HG03159 (cell line): ENCODE measurements around the gene GBP6.
A peak's percentile ranks its signal among the peaks of the same experiment; 100 is the strongest.
"Not testable (repeated sequence)": the region's sequence is repeated elsewhere in the genome, so short reads cannot be mapped to it uniquely, and the experiment has no call there.

Experiments used
- ATAC-seq: cut with Tn5 transposase; IDR thresholded peaks from one replicate; pipeline ENCODE4 v1.9.1; 2021; ENCODE audit warnings: mild to moderate bottlenecking, moderate library complexity; ENCODE audit not compliant: unreplicated experiment

GBP6 gene, protein sequence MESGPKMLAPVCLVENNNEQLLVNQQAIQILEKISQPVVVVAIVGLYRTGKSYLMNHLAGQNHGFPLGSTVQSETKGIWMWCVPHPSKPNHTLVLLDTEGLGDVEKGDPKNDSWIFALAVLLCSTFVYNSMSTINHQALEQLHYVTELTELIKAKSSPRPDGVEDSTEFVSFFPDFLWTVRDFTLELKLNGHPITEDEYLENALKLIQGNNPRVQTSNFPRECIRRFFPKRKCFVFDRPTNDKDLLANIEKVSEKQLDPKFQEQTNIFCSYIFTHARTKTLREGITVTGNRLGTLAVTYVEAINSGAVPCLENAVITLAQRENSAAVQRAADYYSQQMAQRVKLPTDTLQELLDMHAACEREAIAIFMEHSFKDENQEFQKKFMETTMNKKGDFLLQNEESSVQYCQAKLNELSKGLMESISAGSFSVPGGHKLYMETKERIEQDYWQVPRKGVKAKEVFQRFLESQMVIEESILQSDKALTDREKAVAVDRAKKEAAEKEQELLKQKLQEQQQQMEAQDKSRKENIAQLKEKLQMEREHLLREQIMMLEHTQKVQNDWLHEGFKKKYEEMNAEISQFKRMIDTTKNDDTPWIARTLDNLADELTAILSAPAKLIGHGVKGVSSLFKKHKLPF

GRCh38 chr1:89363638-89364536 lies at the start of gene GBP6:
TSS of gene GBP6 (plus strand) at chr1:89364059. CDS start at chr1:89368552, 4,493 bp downstream.
- ATAC-seq, result no peak

- ATAC-seq, result no peak
Measured at GRCh38 chr1:89322402-89322801, 41.5 kb upstream of the GBP6 start.

GRCh38 chr1:89331890-89332289 lies 32.0 kb upstream of the GBP6 start:
- ATAC-seq, result no peak

DNA sequence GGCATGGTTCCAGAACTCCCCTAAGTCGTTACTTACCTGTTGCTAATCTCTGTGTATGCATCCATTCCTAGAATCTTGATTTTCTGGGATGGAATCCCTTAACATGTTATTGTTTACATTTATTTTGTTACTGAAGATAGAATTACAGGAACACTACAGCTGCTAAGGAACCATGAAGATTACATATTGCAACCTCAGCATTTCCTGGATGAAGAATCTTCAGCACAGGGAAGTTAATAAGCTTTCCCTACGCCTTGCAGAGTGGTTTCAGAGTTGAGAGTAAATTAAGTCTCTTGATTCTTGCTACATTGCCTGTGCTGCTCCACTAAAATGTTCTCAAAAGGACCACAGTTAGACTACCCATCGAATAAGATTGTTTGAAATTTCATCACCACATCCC lies 31.4 kb upstream of the GBP6 start:
- no peak for ATAC-seq

DNA sequence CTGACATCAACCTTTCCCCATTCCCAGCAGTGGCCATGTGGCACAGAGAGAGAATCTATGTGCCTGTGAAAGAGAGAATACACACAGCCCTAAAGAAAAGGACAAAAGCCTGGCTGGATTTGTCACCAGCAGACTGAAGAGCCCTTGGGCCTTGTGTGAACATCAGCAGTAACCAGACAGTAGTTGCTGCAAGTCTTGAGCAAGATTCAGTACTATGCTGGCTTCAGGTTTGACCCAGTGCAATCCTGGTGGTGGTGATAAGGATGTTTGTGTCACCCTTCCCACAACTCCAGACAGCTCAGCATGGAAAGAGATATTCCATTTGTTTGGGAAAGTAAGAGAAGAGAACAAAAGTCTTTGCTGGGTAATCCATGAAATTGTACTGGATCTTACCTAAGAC lies 28.4 kb upstream of the GBP6 start:
- ATAC-seq, result no peak

- ATAC-seq, result no peak
Measured at GRCh38 chr1:89337903-89338302, 26.0 kb upstream of the GBP6 start.

DNA sequence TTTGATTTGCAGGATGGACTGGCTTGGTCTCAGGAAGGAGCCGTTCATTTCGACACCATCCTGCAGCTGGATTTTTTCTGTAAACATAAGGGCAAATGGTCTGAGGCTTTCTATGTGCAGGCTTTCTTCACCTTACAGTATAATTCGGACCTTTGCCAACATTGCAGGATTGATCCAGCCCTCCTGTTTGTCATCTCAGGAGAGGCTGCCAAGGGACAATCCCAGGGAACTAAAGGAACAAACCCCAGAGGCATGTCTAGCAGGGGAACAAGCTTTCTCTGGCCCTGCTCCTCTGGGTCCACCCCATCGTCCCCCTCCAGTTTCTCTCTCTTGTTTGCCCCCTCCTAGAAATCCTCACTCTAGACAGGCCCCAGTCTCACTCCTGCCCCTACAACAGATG lies 24.8 kb upstream of the GBP6 start:
- ATAC-seq, result no peak

DNA sequence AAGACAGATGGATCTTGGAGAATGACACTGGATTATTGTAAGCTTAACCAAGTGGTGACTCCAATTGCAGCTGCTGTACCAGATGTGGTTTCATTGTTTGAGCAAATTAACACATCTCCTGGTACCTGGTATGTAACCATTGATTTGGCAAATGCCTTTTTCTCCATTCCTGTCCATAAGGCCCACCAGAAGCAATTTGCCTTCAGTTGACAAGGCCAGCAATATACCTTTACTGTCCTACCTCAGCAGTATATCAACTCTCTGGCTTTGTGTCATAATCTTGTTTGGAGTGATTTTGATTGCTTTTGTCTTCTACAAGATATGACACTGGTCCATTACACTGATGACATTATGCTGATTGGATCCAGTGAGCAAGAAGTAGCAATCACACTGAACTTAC lies 18.4 kb upstream of the GBP6 start:
- ATAC-seq, result not testable (repeated sequence)

- ATAC-seq, result no peak
Measured at GRCh38 chr1:89347296-89347695, 16.6 kb upstream of the GBP6 start.

DNA sequence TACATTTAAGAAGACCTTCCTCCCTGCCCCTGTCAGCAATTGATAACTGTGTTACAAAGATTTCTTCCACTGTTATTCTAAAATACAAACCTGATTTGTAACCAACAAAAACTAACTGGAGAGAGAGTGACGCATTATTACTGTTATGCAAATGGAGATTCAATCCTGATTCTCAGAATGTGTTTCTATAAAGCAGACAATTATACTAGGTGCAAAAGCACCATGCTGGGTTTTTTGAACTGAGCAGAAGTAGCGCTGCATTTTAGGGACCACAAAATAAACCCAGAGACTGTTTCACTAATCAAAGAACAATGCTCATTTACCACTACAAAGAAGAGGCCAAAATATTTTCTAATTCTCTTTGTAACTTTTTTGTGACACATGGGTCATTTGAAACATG lies 13.6 kb upstream of the GBP6 start:
- ATAC-seq, result no peak

- no peak for ATAC-seq
Measured at GRCh38 chr1:89351597-89352311, 12.1 kb upstream of the GBP6 start.

- no peak for ATAC-seq
Measured at GRCh38 chr1:89352421-89352820, 11.4 kb upstream of the GBP6 start.

- no peak for ATAC-seq
Measured at GRCh38 chr1:89354205-89354604, 9.7 kb upstream of the GBP6 start.

DNA sequence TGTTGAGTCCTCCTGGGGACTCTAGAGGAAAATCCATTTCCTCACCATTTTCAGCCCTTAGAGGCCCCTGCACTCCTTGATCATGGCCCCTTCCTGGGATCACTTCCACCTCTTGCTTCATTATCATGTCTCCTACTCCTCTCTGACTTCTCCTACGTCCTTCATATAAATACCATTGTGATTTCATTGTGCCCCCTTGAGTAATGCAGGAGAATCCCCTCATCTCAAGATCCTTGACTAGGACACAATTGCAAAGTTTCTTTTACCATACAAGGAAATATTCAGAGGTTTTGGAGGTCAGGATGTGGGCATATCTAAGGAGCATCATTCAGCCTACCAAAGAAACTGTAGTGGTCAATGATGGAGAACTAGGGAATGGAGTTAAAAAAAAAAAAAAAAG lies 8.8 kb upstream of the GBP6 start:
- ATAC-seq, result no peak

DNA sequence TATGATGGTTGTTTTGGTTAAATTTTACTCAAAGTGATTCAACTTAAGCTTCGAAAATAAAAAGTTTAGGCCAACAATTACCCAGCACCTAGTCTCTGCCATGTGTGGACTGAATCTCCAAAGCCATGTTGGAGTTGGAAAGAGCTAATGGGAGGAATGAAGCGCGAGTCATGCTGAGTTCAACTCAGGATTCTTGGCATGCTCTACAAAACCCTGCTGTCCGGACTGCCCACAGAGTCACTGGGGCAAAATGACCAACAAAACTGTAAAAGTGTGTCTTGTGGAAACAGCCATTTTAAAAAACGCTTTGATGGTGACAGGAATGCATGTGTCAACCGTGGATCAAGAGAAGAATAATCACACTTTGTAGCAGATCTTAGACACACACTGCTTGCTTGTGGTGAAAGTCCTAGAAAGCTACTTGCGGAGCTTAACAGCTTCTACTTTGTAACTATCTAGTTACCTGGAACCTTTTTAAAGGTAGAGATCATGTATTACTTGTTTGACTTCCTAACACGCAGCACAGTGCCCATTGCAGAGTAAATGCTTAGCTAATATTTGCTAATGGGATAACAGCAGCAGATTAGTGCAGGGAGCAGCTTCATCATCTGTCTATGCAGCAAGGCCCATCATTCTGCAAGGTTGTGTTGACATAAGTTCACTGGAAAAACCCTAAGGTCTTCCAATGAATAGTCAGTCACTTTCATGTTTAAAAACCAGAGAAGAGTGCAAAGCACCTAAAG lies 7.0 kb upstream of the GBP6 start:
- no peak for ATAC-seq

GRCh38 chr1:89358287-89358893 lies 5.5 kb upstream of the GBP6 start:
- peak; percentile 71 for ATAC-seq

GRCh38 chr1:89360716-89361115 lies 3.1 kb upstream of the GBP6 start:
- no peak for ATAC-seq

- ATAC-seq, result no peak
Measured at GRCh38 chr1:89361681-89362080, 2.2 kb upstream of the GBP6 start.

DNA sequence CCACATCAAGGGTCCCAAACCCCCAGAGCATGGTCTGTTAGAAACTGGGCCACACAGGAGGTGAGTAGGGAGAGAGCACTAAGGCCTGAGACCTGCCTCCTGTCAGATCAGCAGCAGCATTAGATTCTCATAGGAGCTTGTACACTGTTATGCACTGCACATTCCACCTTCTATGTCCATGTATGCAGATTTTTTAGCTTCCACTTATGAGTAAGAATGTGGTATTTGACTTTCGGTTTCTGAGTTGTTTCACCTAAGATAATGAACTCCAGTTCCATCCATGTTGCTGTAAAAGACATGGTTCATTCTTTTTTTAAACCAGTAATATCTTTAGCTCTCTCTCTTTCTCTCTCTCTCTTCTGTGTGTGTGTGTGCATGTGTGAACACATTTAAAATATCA lies 663 bp upstream of the GBP6 start:
- ATAC-seq, result peak; percentile 92
